OCI-LY1 (cell line): Measurements from ENCODE around the gene OR10P1.

Experiments used
- CTCF ChIP-seq: fragments of 200-600 bp; sonication (generic), shearing (Covaris generic); IDR thresholded peaks from 2 replicates; pipeline ENCODE4 v1.5.1; 2017; ENCODE audit warnings: mild to moderate bottlenecking, antibody characterized with exemption, low read length, moderate library complexity, mixed read lengths
- EZH2 ChIP-seq: fragments of 200-600 bp; sonication (generic), shearing (Covaris generic); IDR thresholded peaks from 2 replicates; pipeline ENCODE4 v1.8.0; 2017; ENCODE audit warnings: borderline replicate concordance, mixed run types, mild to moderate bottlenecking, antibody characterized with exemption, low read length, moderate library complexity, mixed read lengths

GRCh38 chr12:55658212-55658611, 21.5 kb downstream of the OR10P1 start:
- no peak for TF ChIP-seq CTCF
- TF ChIP-seq EZH2, result no peak
